ENCODE results near the gene PGLYRP2.

The PGLYRP2 gene

DNA sequence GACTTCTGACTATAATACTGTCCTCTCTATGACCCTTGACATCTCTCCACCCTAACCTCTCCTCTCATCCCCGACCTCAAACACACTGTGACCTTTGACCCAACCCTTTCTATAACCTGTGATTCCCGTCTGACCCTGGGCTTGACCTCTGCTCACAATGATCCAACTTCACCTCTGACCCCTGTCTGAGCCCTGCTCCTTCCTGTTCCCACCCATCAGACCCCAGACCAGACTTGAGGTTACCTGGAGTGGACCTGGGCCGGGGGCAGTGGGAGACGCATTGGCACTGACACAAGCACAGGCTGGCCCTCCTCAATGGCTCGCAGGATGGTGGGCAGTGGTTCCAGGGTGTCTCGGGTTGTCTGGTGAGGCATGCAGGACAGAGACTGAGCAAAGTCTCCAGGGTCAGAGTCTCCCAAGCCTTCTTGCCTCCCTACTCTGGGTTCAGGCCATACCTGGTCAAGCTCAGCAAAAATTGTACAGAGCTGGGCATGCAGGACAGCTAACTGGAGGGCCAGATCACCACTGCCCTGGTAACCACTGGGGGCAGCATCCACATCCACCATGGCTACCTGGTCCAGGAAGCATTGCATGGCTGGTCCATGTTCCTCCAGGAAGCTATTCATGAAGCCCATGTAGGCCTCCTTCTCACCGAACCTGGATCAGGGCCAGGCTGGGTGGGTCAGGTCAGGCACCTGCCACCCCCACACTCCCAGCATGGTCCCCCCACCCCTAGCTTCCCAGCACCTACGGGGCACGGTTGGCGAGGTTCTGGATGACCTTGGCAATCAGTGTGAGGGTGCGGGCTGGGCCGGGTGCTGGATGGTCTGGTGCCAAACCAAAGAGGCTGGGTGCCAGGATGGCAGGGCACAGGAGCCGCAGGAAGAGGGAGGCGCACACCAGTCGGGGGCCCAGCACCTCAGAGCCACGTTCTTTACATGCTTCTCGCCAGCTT, 25.1 kb downstream of the PGLYRP2 start:
- TF ChIP-seq, protein P1, sequence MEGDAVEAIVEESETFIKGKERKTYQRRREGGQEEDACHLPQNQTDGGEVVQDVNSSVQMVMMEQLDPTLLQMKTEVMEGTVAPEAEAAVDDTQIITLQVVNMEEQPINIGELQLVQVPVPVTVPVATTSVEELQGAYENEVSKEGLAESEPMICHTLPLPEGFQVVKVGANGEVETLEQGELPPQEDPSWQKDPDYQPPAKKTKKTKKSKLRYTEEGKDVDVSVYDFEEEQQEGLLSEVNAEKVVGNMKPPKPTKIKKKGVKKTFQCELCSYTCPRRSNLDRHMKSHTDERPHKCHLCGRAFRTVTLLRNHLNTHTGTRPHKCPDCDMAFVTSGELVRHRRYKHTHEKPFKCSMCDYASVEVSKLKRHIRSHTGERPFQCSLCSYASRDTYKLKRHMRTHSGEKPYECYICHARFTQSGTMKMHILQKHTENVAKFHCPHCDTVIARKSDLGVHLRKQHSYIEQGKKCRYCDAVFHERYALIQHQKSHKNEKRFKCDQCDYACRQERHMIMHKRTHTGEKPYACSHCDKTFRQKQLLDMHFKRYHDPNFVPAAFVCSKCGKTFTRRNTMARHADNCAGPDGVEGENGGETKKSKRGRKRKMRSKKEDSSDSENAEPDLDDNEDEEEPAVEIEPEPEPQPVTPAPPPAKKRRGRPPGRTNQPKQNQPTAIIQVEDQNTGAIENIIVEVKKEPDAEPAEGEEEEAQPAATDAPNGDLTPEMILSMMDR (IDR thresholded peaks at IDR 0.05), result peak; percentile 12; the same call in 1 of the 2 replicates

DNA sequence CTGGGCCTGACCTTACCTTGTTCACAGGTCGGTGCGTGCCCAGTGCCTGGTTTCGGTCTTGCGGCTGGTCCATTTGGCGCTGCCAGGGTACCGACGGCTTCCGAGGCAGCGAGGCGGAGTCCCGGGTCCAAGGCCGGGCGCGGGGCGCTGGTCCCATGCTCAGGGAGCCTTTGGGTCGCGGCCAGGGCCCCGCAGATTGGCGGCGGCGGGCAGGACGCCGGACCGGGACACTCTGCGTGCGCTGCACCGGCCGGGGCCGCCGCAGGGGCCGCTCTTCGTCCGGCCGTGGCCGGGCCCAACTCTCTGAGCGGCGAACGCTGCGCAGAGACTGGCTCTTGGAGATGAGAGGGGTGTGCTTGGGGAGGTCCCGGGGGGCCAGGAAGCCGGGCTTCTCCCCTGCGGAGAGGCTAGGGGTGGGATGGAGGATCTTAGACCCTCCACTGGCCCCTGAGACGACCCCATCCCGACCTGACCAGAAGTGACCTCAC, 26.2 kb downstream of the PGLYRP2 start:
- TF ChIP-seq, protein P1 (IDR thresholded peaks at IDR 0.05), result no peak

DNA sequence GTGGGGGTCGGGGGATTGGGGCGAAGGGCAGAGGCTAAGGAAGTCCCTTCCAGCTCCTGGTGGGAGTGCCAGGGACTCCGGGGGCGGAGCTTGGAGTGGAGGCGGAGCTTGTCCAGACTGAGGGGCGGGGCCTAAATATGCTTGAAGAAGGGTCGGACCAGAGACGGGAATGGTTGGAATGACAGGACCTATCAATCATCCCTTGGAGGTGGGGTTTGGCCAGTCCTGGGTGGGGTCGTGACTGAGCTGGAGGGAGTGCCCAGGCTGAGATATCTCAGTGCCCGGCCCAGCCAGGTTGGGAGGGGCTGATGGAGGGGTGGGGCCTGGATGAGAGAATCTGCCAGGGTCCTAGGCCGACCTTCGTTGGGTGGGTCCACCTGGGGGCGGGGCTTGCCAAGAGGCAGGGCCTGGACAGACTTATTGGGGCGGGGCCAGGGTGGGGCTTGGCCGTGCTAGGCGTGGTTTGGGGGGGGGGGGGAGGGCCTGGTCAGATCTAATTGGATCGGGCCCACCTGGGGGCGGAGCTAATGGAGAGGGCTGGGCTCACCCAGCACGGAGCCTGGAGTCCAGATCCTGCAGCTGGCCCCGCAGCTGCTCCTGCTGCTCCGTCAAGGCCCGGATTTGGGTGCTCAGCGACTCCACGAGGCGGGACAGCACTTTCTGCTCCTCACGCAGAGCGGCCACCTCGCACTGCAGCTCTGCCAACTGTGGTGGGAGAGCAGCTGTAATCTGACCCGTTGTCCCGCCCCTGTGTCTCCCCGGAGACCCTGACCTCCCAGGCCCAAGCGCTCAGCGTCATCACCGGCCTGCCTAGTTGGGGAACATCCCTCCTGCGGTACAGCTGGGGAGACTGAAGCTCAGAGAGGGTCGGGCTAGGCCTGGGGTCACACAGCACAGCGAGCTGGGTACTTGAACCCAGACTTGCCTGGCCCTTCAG, 26.9 kb downstream of the PGLYRP2 start:
- TF ChIP-seq, protein P1 (IDR thresholded peaks at IDR 0.05), result no peak

DNA sequence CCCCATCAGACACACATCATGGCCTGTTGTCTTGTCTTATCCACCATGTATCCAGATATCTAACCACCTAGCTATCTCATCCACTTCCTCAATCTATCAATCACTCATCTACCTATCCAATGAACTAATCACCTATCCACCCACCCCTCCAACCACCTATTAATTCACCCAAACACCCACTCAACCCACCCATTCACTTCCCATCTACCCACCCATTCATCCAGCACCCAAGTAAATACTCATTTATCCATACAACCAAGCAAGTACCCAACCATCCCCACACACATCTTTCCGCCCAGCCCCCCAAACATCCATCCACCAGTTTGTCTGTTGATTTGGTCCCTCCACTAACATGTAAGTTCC, 28.8 kb downstream of the PGLYRP2 start:
- TF ChIP-seq, protein P1 (IDR thresholded peaks at IDR 0.05), result no peak

DNA sequence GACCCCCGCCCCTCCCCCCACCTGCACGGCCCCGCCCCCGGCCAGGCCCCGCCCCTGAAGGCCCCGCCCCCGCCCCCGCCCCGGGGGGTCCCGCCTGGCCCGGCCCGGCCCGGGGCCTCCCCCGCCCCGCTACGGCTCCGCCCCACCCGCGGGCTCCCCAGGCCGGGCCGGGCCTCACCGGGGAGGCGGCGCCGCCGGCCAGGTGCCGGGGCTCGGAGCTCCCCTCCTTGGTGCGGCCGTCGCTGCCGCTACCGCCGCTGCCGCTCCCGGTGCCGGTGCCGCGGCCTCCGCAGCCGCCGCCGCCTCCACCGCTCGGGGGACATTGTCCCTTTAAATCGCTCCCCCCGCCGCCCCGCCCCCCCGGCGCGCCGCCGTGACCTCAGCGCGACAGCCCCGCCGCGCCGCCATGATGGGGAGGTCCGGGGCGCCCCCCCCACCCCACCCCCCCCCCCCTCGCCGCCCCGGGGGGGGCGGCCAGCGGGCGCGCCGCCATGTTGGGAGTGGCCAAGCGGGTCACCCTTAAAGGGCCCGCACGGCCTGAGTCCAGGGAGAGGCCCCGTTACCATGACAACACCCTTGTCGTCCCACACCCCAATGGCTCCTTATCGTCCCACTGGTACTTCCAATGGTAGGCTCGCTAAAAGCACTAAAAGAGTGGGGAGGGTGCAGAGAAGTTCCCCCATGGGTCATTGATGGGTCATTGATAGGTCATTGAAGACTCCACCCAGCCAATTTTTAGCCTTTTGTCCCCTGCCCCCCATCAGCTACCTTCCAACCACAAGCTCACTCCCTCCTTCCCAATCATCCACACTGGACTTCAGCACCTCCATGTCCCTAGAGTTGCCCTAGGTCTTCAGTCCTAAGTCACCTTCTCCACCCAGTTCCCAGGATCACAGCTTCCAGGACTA, 29.4 kb downstream of the PGLYRP2 start, which contains the start of gene WIZ:
TSS of gene WIZ (minus strand) at position 337 of the 908 bp plus-strand sequence. CDS start 1,649 bp downstream, outside the sequence.
- TF ChIP-seq, protein P1 (IDR thresholded peaks at IDR 0.05), result no peak

DNA sequence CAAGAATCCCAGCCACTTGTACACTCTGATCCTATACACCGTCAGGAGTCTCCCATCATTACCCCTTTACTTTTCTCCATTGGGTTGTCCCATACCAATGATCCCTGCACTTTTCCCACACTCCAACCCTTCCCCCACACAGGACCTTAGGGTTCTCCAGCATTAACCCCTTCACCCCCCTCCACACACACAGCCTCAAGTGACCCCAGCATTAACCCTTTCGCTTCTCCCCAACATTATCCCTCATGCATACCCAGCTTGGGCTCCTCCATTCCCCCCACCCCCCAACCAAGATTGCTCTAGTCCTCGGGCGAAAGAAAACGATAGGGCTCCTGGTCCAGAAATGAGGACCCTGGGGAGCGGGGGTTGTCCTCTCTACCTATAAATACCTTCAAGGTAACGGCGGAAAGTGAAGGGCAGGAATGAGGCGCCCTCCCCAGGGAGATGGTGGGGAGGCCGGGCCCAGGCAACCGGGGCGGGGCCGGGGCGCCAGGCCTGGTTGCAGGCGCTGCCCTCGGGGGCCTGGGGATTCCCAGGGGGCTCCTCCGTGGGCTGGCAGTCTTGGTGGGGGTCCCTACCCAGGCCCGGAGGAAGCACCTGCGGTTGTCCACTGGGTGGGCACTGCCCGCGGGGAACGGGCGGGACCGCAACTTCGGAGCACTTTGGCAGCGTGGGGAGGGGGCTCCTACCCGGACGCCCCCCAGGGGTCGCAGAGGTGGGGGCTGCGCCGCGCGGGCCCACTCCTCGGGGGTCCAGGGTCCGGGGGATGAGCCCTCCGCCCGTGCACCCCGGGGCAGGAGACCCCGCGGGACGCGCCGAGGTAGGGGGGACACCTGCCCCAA, 30.3 kb downstream of the PGLYRP2 start:
- TF ChIP-seq, protein P1 (IDR thresholded peaks at IDR 0.05), result no peak

Data from LNCAP (cell line).